Brain pericyte (primary cell): Measurements from ENCODE around the gene ZDHHC13.

Experiments
- DNase-seq: peaks from one replicate; pipeline ENCODE4 v3.0.0-alpha.2; 2012; ENCODE audit warnings: low read depth, low spot score

Gene ZDHHC13

GRCh38 chr11:19164881-19165280, 47.9 kb downstream of the ZDHHC13 start:
- no peak for DNase-seq

DNA sequence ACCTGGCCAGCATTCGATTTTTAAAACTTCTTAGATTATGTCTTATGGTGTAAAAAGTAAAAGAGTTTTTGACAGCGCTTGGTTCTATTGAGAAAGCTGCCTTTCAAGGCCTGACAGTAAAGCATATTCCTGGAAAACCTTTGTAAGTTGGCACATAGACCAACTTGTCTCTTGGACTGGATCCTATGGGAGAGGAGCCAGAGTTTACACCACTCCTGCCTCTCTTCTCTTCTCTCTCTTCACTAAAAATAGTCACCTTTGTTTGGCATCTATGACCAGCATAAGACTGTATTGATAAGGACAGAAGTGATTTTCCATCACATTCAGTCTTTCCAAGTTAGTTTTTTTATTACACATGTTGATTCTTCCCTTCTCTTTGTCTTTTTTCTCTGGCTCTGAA, 51.1 kb downstream of the ZDHHC13 start:
- DNase-seq: no peak

DNA sequence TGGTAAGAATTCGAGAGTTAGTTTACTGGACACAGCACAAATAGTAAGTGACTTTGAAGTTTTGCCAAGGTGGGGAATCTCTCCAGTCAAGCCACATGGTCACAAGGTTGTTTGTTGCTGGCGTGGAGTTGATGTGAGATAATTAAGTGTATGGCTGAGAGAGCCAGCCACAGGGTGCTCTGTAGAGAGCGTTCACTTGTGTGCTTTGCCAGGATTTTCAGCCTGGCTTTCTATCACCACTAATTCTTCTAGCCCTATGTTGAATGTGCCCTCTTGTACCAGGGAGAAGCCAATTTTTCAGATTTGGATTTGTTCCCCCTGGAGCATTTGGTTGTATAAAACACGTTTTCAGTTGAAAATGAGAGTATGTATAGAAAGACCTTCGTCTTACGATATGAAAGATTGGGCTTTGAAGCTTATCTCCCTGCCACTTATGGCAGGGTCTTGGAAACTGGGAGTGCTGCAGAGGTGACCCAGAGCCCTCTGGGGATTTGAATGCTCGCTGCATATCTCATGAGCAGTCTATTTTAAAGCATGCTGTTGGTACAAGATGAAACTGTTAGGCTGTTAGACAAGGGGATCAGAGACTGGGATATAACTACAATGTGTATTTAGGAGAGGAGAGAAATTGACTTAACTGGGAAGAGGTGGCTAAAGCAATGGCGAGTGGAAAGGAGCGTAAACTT, 56.2 kb downstream of the ZDHHC13 start:
- no peak for DNase-seq

DNA sequence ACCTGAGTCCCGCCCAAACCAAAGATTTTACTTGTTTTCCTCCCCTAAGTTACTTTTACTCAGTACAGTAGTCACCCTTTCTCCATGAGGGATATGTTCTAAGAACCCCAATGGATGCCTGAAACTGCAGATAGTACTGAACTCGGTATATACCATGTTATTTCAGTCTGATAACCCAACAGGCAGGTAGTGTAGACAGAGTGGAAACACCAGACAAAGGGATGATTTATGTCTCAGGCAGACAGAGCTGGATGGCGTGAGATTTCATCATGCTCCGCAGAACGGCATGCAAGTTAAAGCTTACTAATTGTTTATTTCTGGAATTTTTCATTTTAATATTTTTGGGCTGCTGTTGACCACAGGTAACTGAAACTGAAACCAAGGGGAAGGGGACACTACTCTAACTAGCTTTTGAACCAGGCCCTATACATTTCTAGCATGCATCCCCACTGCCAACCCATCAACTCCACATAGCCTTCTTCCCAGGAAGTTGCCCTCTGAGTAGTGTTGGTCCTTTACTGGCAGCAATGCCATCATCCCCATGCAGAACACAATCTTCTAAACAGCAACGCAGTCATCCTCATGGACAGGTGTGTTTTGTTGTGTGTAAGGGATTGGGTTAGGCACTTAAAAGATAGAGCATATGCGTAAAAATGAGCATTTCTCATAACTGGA, 57.1 kb downstream of the ZDHHC13 start:
- DNase-seq: no peak

DNA sequence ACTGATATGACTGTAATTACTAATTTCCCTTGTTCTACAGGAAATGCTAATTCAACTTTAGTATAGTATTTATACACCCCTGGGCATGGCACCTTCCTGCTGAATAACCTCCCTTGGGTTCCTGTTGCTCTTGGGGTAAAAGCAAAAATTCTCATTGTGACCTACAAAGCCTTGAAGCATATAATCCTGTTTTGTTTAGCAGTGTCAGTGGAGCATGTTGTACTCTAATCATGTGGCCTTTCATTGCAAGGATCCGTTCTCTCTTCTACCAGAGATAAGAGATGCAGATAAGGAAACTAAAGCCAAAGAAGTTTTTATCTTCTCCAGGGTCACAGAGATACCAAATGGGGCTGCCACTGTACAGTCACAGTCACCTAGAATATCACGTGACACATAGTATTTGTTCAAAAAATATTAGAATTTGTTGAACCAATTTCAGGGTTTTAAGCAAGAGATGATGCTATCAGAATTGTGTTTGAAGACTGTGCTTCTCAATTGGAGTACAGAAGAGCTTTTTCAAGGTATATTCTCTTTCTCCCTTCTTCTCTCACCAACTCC, 59.7 kb downstream of the ZDHHC13 start:
- no peak for DNase-seq

DNA sequence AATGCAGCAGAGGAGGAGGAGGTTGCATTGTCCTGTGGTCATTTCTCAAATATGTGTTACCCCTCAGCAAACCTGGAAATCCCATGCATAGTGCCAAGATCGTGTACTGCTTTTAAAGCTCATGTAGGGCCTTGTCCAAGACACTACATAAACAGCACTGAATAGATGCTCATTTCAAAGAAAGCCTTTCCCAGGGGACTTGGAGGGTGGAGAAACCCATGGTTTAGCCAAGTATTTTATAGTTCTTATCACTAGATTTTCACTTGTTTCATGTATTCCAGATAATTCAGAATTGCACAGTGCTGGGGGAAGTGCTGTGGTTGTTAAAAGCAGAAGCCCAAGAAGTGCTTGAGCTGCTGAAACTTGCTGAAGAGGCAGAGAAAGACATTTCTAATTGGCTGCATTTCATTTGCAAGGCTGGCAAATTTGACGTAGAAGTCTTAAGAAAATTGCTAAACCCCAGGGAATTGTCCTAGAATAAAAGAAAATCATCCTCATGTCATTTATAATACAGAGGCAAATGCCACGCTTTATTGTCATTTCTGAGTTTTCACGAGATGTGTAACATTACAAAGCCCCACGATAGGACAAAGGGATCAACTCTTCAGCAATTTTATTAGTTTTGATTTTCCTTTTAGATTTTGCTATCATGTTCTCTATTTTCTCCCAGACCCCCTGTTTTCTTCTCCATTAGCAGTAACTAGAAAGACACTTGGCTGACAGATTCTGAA, 64.7 kb downstream of the ZDHHC13 start:
- DNase-seq: no peak

DNA sequence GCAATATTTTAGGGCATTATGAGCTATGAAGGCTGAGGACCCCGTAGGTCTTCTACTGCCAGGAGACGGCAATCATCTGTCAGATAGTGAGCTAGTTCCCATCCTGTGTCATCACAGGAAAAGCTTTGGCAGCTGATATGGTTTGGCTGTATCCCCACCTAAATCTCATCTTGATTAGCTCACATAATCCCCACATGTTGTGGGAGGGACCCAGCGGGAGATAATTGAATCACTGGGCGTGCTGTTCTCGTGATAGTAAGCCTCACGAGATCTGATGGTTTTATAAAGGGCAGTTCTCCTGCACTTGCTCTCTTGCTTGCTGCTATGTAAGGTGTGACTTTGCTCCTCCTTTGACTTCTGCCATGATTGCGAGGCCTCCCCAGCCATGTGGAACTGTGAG, 66.7 kb downstream of the ZDHHC13 start:
- DNase-seq: no peak

DNA sequence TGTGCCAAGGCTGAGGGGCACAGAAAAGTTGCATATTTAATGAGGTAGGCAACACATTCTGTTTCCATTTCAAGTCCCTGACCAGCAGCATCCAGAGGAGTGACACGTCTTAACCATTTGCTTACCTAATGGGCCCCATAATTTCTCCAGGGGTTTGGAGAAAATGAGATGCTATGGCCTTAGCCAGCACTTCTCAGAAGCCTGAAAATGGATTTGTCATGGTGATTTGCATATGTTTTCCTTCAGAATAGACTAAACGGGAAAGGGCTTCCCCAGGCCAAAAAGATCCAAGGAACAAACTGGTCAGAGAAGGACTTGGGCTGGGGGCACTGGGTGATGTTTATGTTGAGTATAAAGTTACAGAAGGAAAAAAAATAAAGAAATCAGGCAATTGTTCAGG, 68.1 kb downstream of the ZDHHC13 start:
- DNase-seq: no peak

DNA sequence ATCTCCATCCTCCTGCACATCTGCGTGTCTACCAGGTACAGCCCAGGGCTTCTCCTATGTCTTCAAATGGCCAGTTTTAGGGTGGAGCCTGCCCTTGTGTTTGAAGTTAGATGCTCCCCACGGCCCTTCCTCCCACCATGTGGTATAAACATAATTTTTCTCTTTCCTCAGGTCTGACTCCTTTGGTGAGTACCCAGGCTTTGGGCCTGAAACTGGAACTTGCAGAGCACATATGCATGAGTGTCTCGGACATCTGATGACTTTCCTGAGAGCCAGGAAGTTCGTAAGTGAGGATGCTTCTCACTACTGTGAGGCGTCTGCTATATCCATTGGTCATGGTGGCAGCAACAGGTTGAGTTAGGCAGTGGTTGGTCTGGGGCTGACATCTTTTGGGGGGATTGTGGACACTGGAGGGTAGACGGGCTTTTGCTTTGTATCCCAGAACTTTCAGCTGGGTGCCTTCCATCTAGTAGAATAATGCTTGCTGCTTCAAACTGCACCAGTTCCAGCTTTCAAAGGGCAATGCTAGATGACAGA, 68.6 kb downstream of the ZDHHC13 start:
- no peak for DNase-seq

DNA sequence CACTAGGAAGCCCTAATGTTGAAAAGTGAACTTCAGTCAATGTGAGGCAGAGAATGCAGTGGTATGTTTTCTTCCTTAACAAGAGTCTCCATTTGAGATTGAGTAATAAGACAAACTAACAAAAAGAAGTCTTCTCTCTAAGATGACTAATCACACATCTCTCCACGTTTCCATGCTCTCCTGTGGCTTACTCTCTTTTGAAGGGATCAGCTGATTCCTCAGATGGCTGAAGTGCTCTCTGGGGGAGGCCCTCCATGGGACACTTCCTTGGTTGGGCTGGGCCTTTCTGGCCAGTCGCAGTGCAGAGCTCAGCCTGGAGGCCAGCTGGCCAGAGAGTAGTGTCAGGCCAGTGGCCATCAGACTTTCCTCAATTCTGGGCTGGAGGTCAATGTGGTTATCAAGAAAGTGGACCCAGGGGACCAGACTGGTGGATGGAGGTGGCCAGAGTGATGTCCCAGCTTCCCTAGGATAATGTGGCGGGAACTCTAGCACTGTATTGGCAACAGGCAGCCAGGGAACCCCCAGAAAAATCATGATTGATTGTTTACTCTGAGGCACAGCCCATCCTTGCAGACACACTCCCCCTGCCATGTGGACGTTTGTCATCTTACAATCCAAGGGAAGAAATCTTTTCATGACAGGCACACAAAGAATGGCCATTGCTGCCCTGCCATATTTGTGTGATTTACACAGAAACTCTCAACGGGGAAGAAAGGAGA, 70.3 kb downstream of the ZDHHC13 start:
- DNase-seq: no peak

DNA sequence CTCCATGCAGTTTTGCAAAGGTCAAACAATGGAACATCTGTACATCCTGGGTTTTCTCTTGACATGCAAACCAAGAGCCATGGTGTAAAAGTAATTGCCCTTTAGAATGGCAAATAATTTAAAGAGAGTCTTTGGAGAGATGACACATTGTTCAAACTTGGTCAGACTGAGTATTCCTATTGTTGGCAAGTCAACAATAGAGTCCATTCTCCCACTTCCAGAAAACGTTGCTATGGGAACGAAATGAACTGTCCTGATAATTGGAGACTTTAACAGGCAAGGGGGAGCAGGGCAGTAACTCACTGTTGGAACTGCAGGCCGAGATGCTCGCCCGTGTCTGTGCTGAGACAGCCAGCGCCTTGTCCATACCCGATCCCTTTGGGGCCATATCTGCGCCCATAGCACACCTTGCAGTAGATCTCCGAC, 70.9 kb downstream of the ZDHHC13 start:
- no peak for DNase-seq

DNA sequence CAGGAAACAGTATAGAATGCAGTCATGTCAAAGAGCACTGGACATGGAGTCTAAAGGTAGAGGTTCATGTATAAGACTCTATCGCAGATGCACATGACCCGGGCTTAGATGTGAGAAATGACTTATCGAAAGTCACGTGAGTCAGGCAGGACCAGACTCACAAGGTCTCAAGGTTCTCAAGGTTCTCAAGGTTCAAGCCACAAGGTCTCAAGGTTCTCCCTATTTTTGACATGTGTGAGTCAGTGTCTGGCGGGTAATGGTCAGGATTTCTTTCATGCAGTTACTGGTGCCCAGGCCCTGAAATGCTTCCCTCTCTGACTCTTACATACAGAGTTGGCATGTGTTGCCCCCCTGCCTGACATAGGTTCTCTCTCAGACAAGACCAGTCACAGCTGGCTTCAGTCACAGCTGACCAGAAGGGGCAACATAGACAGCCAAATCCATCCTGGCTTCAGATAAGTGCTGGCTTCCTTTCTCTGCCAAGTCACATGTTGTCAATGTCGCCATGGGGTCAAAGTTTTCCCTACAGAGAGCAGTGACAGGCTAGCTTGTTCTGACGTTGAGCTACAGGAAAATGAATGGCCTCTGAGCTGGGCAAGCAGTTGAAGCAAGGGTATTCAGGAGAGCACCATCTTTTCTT, 74.7 kb downstream of the ZDHHC13 start:
- no peak for DNase-seq

DNA sequence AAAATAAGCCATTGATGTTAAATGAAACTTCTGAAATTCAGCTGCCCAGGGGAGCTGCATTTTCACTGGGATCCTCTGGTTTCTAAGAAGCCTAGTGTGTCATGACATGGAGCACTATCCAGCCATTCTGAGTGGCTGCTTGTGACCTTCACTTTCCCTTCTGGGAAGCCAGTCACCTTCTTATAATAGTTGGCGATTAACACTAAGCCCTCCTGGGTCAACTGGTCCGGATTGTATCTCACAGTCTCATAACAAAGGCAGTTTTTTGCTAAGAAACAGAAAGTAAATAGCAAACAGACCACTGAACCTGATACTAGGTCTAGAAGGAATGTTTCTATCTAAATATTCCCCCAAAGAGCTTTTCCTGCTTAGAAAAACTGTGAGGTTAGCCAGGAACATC, 76.9 kb downstream of the ZDHHC13 start:
- DNase-seq: no peak

GRCh38 chr11:19194620-19195308, 77.8 kb downstream of the ZDHHC13 start:
- no peak for DNase-seq

GRCh38 chr11:19196432-19196831, 79.5 kb downstream of the ZDHHC13 start:
- no peak for DNase-seq

DNA sequence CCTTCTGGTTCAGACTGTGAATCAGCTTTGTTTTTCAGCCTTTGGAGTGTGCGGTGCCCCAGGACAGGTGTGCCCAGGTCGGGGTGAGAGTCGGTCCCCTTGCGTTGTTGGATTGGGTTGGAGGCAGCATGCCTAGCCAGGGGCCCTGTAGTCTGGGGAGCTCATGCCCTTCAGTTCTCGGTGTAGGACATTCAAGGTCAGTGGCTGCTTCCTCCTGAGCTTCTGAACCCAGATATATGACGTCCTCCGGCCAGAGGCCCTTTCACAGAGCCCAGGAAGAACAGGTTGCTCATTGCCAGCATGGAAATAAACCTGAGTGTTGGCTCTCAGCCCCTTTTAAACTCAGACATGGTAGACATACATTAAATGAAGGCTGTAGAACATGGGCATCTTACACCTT, 82.1 kb downstream of the ZDHHC13 start:
- DNase-seq: no peak

GRCh38 chr11:19199771-19200170, 82.8 kb downstream of the ZDHHC13 start:
- no peak for DNase-seq

DNA sequence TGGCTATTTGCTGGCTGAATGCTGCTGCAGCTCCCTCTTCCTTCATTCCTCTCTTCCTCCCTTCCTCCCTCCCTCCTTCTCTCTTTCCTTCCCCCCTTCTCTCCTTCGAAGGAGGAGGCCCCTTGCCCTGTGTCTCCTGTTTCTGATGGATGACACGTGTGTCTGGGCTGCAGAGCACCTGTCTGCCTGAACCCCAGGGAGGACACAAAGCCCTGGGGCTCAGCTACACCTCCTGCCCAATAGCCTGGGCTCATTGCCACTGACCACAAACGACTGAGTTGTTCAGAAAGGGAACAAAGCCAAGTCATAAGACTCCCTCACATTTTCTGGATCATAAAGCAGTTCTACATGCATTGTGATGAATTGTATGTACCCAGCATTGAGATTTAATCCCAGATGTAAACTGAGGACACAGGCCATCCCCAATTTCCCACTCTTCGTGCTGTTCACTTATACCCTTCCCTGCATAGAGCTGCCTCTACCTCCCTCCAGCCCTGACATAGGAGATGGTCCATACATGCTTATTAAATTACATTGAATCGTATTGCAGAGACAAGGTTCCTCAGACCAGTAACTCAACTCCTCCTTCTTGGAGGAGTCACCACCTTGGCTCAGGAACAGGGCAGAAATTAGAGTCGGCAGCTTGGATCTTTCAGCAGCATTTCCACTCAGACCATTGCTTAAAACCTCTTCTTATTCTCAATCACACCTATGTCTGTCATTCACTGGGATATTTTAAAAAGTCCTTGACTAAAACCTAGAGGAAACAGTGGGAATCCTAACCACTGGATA, 83.6 kb downstream of the ZDHHC13 start:
- no peak for DNase-seq

DNA sequence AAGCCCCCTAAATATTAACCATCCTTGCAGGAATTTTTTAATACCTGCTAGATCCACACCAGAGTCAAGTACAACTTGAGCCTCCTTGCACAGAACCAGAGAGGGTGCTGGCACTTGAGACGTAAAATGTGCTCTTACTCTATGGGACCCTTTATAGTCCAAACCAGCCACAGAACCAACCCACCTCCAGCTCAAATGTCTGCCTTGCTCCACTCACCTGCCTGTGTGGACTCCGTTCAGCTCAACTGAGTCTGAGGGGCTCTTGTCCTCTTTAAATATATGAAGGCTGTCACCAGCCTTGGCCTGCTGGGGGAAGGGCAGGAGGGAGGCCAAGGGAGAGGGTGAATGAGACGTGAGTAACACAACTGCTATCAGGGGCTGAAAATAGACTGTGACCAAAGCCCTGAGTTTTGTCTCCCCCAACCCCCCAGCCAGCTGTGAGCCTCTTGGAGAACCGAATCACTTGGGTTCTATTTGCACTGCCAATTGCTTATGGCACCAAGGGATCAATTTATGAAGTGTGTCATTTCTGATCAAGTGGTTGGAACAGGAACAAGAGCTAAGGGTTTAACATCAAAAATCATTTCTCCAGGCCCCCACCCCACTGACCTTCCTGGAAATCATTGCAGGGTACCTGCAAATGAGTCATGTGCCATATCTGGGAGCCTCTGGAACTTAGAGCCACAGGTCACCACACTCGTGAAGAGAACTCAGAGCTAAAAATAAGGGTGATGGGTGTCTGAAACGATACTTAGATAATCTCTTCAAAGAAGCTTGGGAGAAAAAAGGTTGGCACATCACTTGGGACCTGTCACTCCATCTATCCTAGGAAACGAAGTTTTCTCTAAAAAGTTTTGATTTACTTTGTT, 85.0 kb downstream of the ZDHHC13 start, which contains the start of gene CSRP3:
CSRP3 (minus strand) TSS at position 247 of the 869 bp plus-strand sequence. CDS start 9,535 bp downstream, outside the sequence.
- no peak for DNase-seq
